Activated CD4-positive, alpha-beta T cell treated with anti-CD3 and anti-CD28 coated beads for 1 hour (primary cell): ENCODE data around the gene CNPY4.
"Not testable (repeated sequence)": the region's sequence is repeated elsewhere in the genome, so short reads cannot be mapped to it uniquely, and the experiment has no call there.

ENCODE experiments used
- DNase-seq: peaks from one replicate; pipeline ENCODE4 v3.0.0-alpha.2; 2020

Gene CNPY4

DNA sequence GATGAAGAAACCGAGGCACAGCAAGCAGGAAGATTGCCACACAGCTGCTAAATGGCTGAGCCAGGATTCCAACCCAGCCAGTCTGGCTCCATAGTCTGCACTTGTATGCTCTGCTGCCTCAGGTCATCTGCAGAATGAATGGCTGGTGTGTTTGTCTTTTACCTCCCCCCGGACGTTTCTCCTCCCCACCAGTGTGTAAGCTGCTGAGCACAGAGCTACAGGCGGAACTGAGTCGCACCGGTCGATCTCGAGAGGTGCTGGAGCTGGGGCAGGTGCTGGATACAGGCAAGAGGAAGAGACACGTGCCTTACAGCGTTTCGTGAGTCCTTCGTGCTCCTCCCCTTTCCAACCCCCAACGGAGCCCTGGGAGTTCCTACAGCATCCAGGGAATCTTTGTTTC, 2.6 kb downstream of the CNPY4 start:
- DNase-seq, result no peak

GRCh38 chr7:100122568-100122967, 3.1 kb downstream of the CNPY4 start:
- DNase-seq, result no peak

GRCh38 chr7:100124301-100125230, 5.1 kb downstream of the CNPY4 start:
- no peak for DNase-seq

DNA sequence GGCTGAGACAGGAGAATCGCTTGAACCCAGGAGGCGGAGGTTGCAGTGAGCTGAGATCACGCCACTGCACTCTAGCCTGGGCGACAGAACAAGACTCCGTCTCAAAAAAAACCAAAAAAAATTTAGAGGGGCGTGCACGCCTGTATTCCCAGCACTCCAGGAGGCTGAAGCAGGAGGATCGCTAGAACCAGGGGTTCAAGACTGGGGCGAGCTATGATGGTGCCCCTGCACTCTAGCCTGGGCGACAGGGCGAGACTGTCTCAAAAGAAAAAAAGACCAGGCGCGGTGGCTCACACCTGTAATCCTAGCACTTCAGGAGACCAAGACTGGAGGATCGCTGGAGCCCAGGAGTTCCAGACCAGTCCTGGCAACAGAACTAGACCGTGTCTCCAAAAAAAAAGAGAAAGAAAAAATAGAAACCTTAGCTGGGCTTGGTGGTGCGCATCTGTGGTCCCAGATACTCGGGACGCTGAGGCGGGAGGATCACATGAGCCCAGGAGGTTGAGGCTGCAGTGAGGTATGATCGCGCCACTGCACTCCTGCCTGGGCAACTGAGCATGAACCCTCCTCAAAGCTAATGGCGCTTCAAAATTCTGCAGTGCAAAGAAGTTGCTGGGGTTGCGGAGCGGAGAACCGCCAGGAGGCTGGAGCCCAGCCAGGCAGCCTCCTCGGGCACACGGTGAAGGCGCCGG, 7.0 kb downstream of the CNPY4 start:
- no peak for DNase-seq

- DNase-seq, result peak; percentile 83
Measured at GRCh38 chr7:100126931-100127865, 7.8 kb downstream of the CNPY4 start, which contains the start of gene MBLAC1. MBLAC1 (plus strand) TSS chr7:100126967; CDS start chr7:100127396, 429 bp downstream.

DNA sequence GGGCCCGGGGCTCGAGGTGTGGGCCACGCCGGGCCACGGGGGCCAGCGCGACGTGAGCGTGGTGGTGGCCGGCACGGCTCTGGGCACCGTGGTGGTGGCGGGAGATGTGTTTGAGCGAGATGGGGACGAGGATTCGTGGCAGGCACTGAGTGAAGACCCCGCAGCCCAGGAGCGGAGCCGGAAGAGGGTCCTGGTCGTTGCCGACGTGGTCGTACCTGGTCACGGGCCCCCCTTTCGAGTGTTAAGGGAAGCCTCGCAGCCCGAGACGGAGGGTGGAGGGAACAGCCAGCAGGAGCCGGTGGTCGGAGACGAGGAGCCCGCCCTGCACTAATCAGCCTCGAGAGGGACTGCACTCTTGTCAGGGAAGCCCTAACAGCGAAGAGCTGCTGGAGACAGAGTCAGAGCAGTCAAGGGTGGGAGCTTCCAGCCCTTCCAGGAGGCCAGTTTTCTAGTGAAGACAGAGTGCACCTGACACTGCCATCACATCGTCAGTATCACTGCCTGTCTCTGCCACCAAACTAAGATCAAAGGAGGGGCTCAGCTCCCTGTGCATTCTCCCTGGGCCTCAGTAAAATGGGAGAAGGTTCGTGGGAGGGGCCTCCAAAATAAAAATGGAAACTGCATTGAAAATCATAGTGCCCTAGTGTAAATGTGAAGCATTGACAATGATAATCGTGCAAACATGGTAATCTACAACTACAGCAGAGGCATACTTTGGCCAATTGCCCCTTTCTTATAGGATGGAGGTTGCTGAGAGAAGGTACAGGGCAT, 8.6 kb downstream of the CNPY4 start:
- DNase-seq, result no peak

GRCh38 chr7:100128637-100128963, 9.2 kb downstream of the CNPY4 start:
- no peak for DNase-seq

DNA sequence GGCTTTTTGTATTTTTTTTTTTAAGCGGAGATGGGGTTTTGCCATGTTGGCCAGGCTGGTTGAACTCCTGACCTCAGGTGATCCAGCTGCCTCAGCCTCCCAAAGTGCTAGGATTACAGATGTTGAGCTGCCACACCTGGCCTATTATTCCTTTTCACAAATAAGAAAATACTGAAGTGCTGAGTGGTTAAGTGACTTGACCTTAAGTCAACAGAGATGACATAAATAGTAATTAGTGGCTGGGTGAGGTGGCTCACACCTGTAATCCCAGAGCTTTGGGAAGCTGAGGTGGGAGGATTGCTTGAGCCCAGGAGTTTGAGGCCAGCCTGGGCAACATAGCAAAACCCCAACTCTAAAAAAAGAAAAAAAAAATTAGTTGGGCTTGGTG, 10.8 kb downstream of the CNPY4 start:
- not testable (repeated sequence) for DNase-seq

DNA sequence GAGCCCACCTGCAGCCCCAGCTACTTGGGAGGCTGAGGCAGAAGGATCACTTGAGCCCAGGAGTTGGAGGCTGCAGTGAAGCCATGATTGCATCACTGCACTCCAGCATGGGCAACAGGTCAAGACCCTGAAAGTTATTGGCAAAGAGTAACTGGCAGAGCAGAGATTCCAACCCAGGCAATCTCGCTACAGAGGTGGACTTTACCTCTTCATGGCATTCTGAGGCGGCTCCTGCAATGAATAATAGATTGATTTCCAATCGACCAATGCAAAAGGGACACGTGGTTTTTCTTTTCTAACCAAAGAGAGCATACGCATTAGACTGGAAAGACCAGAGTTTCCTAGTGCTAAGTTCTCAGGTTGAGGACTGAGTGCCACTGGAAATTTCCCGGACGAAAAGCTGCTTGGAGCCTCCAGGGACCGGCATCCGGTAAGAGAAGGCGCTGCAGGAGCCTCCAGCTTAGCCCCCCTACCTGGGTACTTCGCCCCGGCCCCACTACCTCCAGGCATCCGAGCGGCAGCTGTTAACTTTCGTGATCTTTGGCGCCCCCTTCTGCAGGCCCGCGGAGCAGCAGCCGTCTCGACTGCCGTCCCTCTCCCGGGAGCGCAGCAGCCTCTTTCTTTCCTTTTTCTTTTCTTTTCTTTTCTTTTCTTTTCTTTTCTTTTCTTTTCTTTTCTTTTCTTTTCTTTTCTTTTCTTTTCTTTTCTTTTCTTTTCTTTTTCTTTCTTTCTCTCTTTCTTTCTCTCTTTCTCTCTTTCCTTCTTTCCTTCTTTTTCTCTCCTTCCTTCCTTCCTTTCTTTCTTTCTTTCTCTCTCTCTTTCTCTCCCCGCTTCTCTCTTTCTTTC, 11.4 kb downstream of the CNPY4 start:
- DNase-seq, result peak; percentile 70

- no peak for DNase-seq
Measured at GRCh38 chr7:100132126-100132525, 12.7 kb downstream of the CNPY4 start.

DNA sequence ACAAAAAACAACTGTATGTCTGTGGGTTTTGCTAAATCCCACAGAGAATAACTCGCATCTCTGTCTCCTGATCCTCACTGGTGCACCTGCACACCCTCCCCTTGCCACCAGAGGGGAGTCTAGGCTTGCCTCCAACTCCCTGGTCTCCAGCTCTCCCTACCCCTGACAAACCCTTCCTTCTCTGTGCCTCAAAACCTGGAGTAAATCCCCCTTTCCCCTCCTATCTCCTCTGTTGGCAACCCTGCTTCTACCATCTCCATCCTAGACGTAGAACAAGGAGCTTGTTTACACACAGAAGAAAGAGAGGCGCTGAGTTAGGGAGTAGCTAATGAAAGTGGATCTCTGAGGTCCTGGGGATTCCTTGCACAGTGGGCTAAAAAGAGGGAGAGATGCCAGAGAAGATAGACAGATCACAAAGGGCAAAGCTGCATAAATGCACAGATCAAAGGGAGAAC, 13.3 kb downstream of the CNPY4 start:
- DNase-seq, result peak; percentile 56

GRCh38 chr7:100137851-100138760, 18.7 kb downstream of the CNPY4 start:
- no peak for DNase-seq

GRCh38 chr7:100141555-100141949, 22.1 kb downstream of the CNPY4 start:
- no peak for DNase-seq

- DNase-seq, result no peak
Measured at GRCh38 chr7:100142461-100142860, 23.0 kb downstream of the CNPY4 start.

DNA sequence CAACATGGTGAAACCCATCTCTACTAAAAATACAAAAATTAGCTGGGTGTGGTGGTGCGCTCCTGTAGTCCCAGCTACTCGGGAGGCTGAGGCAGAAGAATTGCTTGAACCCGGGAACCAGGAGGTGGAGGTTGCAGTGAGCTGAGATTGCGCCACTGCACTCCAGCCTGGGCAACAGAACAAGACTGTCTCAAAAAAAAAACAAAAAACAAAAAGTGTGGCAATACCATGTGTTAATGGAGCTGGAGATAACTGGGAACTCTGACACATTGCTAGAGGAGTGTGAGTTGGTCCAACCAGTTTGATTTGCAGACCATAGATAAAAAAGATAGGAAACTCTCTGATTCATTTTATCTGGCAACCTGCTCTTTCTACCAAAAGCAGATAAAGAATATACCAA, 26.9 kb downstream of the CNPY4 start:
- DNase-seq, result not testable (repeated sequence)

DNA sequence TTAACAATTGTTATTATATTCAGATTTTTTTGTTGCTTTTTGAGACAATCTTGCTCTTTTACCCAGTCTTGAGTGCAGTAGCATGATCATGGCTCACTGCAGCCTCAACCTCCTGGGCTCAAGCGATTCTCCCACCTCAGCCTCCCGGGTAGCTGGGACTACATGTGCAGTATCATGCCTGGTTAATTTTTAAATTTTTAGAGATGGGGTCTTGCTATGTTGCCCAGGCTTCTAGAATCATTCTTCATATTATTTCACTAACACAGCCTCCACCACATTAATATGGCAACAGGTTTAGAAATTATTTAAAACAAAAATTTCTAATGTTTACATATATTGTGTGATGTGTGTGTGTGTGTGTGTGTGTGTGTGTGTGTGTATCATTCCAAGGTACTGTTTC, 27.8 kb downstream of the CNPY4 start:
- no peak for DNase-seq

GRCh38 chr7:100148225-100148558, 28.8 kb downstream of the CNPY4 start:
- no peak for DNase-seq

DNA sequence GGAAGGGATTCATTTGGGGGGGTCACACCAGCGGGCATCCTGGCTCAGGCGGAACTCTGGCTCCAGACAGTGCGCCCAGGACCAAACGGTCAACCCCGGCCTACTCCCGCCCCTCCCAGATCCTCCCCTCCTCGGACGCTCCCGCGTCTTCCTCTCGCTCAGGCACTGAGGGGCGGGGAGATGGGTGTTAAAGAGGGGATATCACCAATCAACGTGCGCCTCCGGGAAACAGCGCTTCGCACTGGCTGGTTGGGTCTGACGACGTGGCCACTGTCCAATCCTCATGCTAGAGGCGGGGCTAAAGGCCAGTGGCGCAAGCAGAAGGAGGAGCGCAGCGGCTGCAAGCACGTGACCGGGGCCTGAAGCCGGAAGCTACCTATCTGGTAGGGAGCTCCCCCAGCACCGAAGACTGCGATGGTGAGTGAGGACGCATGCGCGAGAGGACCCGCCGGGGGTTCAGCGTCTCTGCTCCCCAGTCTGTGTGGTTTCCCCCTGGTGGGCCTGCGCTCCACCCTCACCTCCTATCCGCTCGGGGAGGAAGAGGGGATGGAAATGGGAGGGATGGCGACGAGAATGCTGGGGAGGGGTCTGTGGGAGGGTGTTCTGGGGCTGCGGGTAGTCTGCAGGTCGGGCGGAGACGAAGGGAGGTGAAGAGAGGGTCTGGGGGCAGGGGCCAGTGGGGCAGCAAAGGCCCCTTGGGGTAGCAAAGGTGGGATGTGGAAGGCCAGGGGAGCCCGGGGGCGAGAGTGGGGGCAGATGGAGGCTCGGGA, 29.3 kb downstream of the CNPY4 start, which contains the start of gene LAMTOR4:
Gene LAMTOR4 (plus strand): TSS at position 360 of the 770 bp plus-strand sequence. CDS start 55 bp downstream, at position 415.
- DNase-seq, result peak; percentile 96

- DNase-seq, result no peak
Measured at GRCh38 chr7:100152404-100152803, 33.0 kb downstream of the CNPY4 start.
